ENCODE data around the gene CFAP65.

The CFAP65 gene

DNA sequence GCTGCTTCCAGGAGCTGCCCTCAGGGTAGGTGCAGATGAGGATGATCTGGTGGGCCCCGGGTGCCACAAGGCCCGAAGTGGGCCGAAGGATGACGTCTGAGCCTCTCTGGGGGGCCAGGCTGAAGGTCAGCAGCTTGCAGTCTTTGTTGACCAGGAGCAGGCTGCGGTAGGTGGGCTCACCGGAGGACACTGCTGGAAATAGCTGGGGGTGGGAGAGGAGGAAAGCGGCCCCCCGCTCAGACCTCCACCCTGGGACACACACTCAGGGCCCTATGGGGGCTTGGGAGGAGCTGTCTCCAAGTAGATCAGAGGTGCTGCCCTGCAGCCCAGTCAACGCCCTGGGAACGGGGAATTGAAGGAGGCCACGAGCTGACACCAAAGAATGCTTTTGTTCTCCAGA lies 17.3 kb downstream of the CFAP65 start:
- no peaks in the 10 kb centered on the region for H3K4me1 ChIP-seq (ENCODE audit: control insufficient read depth in 2 of 2, insufficient read depth in 2 of 2, low read length in 2 of 2)
- no peaks in the 10 kb centered on the region for H3K9me3 ChIP-seq (ENCODE audit: control insufficient read depth in 2 of 2, low read length in 2 of 2)
- H3K36me3 ChIP-seq (ENCODE audit: control insufficient read depth in 2 of 2, insufficient read depth in 2 of 2, low read length in 2 of 2), result no peaks in the 10 kb centered on the region
- H3K27me3 ChIP-seq (ENCODE audit: control insufficient read depth in 2 of 2, insufficient read depth in 2 of 2, low read length in 2 of 2), result no peaks in the 10 kb centered on the region
- no peak overlapping the region for H3K27ac ChIP-seq (ENCODE audit: low read depth in 2 of 2, low read length in 2 of 2)
- H3K4me3 ChIP-seq (ENCODE audit: low read length in 2 of 2), result no peak overlapping the region
- no peak overlapping the region for H3K9ac ChIP-seq (ENCODE audit: low read depth in 1 of 2, low read length in 2 of 2)

DNA sequence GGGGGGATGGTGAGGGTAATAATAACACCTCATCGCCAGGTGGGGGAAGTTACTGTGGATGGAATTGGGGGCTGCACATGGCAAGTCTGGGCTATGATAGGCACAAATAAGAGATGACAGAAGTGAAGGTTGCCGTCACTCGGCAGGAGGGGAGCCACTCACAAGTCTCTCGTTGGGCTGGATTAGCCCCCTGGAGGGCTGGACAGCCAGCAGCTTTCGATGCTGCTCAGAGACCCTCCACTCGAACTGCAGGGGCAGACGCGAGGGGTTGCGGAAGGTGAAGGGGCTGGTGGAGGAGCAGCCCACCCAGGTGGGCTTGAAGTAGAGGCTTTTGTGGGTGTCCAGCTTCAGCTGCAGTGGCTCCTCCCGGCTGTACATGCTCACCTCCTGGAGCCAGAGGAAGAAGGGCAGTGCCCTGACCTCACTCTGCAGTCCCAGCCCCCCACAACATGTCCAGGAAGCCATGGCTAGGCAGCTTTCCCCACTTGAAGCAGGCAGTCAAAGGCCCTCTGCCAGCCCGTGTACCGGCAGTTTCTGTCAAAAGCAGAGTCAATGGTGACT lies 18.2 kb downstream of the CFAP65 start:
- H3K27me3 ChIP-seq (ENCODE audit: control insufficient read depth in 2 of 2, insufficient read depth in 2 of 2, low read length in 2 of 2), result no peaks in the 10 kb centered on the region
- H3K27ac ChIP-seq (ENCODE audit: low read depth in 2 of 2, low read length in 2 of 2), result no peak overlapping the region
- H3K36me3 ChIP-seq (ENCODE audit: control insufficient read depth in 2 of 2, insufficient read depth in 2 of 2, low read length in 2 of 2), result no peaks in the 10 kb centered on the region
- no peaks in the 10 kb centered on the region for H3K4me1 ChIP-seq (ENCODE audit: control insufficient read depth in 2 of 2, insufficient read depth in 2 of 2, low read length in 2 of 2)
- no peaks in the 10 kb centered on the region for H3K9me3 ChIP-seq (ENCODE audit: control insufficient read depth in 2 of 2, low read length in 2 of 2)
- H3K9ac ChIP-seq (ENCODE audit: low read depth in 1 of 2, low read length in 2 of 2), result no peak overlapping the region
- no peak overlapping the region for H3K4me3 ChIP-seq (ENCODE audit: low read length in 2 of 2)

DNA sequence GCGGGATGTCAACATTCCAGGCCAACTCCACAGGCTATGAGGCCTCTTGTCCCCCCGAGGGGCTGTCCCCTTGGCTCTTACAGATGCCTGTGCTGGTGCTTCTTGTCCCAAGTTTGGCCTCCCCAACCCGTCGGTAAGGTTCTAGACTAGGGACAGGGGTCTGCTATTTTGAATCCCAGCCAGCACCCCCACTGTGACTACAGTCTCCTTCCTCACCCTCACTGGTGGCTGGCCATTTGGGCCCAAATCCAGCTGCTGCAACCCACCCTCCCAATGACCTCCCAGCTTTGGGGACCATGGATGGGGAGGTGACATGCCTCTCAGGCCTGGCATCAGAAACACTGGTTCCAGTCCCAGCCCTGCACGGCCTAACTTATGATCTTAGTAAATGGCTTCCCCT lies 18.7 kb downstream of the CFAP65 start:
- Histone ChIP-seq H3K36me3 (ENCODE audit: control insufficient read depth in 2 of 2, insufficient read depth in 2 of 2, low read length in 2 of 2) (no peaks in the 10 kb centered on the region), H3K9ac (ENCODE audit: low read depth in 1 of 2, low read length in 2 of 2) (no peak overlapping the region), H3K27me3 (ENCODE audit: control insufficient read depth in 2 of 2, insufficient read depth in 2 of 2, low read length in 2 of 2) (no peaks in the 10 kb centered on the region), H3K4me3 (ENCODE audit: low read length in 2 of 2) (no peak overlapping the region), H3K4me1 (ENCODE audit: control insufficient read depth in 2 of 2, insufficient read depth in 2 of 2, low read length in 2 of 2) (no peaks in the 10 kb centered on the region), H3K9me3 (ENCODE audit: control insufficient read depth in 2 of 2, low read length in 2 of 2) (no peaks in the 10 kb centered on the region), H3K27ac (ENCODE audit: low read depth in 2 of 2, low read length in 2 of 2) (no peak overlapping the region)

DNA sequence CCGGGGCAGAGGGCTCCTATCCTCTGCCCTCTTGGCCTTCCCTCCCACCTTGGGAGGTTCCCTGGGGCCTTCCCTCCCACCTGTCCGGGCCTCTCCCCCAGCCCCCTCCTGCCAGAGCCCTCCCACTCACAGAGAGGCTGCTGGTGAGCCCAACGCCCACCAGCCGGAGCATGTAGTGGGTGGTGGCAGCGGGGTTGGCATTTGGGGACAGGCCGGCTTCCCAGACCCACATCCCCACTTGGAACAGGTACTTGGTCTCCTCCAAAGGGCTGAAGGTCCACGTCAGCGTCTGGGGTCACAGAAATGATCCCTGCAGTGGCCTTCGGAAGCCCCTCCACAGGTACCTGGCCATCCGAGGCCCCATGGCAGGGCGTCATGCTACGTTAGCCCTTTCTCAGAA lies 19.3 kb downstream of the CFAP65 start:
- Histone ChIP-seq H3K9ac (ENCODE audit: low read depth in 1 of 2, low read length in 2 of 2) (no peak overlapping the region), H3K27me3 (ENCODE audit: control insufficient read depth in 2 of 2, insufficient read depth in 2 of 2, low read length in 2 of 2) (no peaks in the 10 kb centered on the region), H3K4me1 (ENCODE audit: control insufficient read depth in 2 of 2, insufficient read depth in 2 of 2, low read length in 2 of 2) (no peaks in the 10 kb centered on the region), H3K4me3 (ENCODE audit: low read length in 2 of 2) (no peak overlapping the region), H3K27ac (ENCODE audit: low read depth in 2 of 2, low read length in 2 of 2) (no peak overlapping the region), H3K36me3 (ENCODE audit: control insufficient read depth in 2 of 2, insufficient read depth in 2 of 2, low read length in 2 of 2) (no peaks in the 10 kb centered on the region), H3K9me3 (ENCODE audit: control insufficient read depth in 2 of 2, low read length in 2 of 2) (no peaks in the 10 kb centered on the region)

DNA sequence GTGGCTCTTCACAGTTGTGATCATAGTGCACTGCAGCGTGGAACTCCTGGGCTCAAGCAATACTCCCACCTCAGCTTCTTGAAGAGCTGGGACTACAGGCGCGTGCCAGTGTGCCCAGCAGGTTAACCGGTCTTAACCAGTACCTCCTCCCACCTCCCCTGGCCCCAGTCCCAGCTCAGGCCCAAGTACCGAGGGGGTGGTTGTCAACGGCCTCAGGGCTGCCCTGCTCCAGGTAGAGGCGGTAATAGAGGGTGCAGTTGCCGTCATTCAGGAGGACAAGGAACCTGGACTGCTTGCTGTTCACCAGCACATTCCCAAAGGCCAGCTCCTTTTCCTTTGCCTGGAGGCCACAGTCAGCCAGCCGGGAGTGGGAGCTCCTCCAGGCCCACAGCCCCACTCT lies 19.7 kb downstream of the CFAP65 start:
- Histone ChIP-seq H3K4me3 (ENCODE audit: low read length in 2 of 2) (no peak overlapping the region), H3K9me3 (ENCODE audit: control insufficient read depth in 2 of 2, low read length in 2 of 2) (no peaks in the 10 kb centered on the region), H3K27me3 (ENCODE audit: control insufficient read depth in 2 of 2, insufficient read depth in 2 of 2, low read length in 2 of 2) (no peaks in the 10 kb centered on the region), H3K4me1 (ENCODE audit: control insufficient read depth in 2 of 2, insufficient read depth in 2 of 2, low read length in 2 of 2) (no peaks in the 10 kb centered on the region), H3K36me3 (ENCODE audit: control insufficient read depth in 2 of 2, insufficient read depth in 2 of 2, low read length in 2 of 2) (no peaks in the 10 kb centered on the region), H3K27ac (ENCODE audit: low read depth in 2 of 2, low read length in 2 of 2) (no peak overlapping the region), H3K9ac (ENCODE audit: low read depth in 1 of 2, low read length in 2 of 2) (no peak overlapping the region)

DNA sequence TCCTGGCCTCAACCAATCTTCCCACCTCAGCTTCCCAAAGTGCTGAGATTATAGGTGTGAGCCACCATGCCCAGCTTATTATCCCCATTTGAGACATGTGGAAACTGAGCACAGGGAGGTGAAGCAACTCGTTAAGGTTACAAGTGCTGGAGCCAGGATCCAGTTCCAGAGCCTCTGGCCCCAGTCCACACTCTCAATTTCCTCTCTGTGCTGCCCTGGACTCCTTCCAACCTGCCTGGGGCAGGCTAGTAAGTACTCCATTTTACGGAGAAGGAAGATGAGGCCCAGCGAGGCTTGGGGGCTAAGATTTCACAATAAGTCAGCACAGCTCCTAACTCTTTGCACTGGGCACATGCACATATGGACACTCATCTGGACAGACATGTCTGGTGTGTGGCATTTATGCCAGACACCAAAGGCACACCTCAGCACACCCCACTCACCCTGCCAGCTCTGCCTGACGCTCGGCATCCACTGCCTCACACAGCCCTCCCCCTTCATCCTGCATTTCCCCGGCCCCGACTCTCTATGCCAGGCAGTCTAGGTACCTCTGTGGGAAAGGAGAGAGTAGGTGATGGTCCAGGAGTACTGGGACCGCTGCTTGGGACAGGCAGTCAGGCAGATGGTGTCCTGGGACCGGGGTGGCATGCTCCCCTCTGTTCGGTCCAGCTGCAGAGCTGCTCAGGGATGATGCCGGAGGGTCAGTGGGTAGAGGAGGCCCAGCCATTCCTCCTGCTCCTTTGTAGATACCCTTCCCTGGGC lies 20.5 kb downstream of the CFAP65 start:
- Histone ChIP-seq H3K27me3 (ENCODE audit: control insufficient read depth in 2 of 2, insufficient read depth in 2 of 2, low read length in 2 of 2) (no peaks in the 10 kb centered on the region), H3K4me1 (ENCODE audit: control insufficient read depth in 2 of 2, insufficient read depth in 2 of 2, low read length in 2 of 2) (no peaks in the 10 kb centered on the region), H3K36me3 (ENCODE audit: control insufficient read depth in 2 of 2, insufficient read depth in 2 of 2, low read length in 2 of 2) (no peaks in the 10 kb centered on the region), H3K9ac (ENCODE audit: low read depth in 1 of 2, low read length in 2 of 2) (no peak overlapping the region), H3K4me3 (ENCODE audit: low read length in 2 of 2) (no peak overlapping the region), H3K27ac (ENCODE audit: low read depth in 2 of 2, low read length in 2 of 2) (no peak overlapping the region), H3K9me3 (ENCODE audit: control insufficient read depth in 2 of 2, low read length in 2 of 2) (no peaks in the 10 kb centered on the region)

DNA sequence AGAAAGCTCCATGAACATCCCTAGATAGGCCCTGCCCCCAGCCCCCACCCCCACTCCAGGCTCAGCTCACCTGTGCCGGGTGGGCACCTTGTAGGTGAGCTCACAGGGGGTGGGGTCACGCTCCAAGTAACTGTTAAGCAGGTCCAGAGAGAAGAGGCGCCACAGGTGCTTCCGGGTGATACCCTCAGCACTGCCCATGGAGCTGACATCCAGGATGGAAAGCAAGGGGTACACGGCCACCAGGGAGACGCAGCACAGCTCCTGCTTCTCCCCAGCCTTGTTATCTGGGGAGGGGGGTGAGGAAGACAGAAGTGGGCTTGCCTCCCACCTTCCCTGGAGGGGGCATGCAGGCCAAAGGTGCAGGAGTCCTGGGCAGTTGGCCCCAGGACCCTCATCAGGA lies 21.9 kb downstream of the CFAP65 start:
- Histone ChIP-seq H3K27me3 (ENCODE audit: control insufficient read depth in 2 of 2, insufficient read depth in 2 of 2, low read length in 2 of 2) (no peaks in the 10 kb centered on the region), H3K4me3 (ENCODE audit: low read length in 2 of 2) (no peak overlapping the region), H3K36me3 (ENCODE audit: control insufficient read depth in 2 of 2, insufficient read depth in 2 of 2, low read length in 2 of 2) (no peaks in the 10 kb centered on the region), H3K4me1 (ENCODE audit: control insufficient read depth in 2 of 2, insufficient read depth in 2 of 2, low read length in 2 of 2) (no peaks in the 10 kb centered on the region), H3K9ac (ENCODE audit: low read depth in 1 of 2, low read length in 2 of 2) (no peak overlapping the region), H3K9me3 (ENCODE audit: control insufficient read depth in 2 of 2, low read length in 2 of 2) (no peaks in the 10 kb centered on the region), H3K27ac (ENCODE audit: low read depth in 2 of 2, low read length in 2 of 2) (no peak overlapping the region)

DNA sequence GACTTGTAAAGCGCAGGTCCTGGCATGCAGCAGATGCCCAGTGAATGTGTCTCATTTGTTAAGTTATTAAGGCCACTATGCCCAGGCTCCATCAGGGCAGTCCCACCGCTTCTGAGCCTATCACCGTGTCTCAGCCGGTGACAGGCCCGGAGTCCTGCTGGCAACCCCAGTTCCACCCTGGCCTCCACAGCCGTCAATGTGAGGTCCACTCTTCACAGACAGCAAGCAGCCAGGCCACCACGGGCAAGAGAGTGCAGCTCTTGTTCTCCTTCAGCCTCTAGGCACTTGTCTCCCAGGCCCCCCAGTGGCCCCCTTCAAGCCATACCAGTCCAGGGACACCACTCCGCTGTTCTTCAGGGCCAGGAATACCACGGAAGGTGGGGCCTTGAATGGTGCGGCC lies 22.6 kb downstream of the CFAP65 start:
- H3K4me3 ChIP-seq (ENCODE audit: low read length in 2 of 2), result no peak overlapping the region

DNA sequence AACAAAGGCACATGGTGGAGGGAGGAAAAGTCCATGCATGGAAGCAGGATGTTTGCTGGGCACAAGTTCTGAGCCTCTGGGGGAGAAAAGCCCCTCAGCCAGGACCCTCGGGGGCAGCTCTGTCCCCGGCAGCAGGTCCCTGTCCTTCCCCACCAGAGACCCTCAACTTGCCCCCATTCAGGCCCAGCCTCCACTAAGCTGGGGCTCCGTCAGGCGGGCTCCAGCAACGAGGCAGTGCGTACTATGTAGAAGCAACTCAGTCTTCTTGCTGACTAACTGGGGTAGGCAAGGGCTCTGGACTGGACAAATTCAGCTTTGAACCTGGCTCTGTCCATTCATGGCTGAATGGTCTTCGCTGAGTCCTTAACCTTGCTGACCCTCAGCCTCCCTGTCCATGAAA lies 23.0 kb downstream of the CFAP65 start:
- H3K4me1 ChIP-seq (ENCODE audit: control insufficient read depth in 2 of 2, insufficient read depth in 2 of 2, low read length in 2 of 2), result no peaks in the 10 kb centered on the region
- H3K9me3 ChIP-seq (ENCODE audit: control insufficient read depth in 2 of 2, low read length in 2 of 2), result no peaks in the 10 kb centered on the region
- no peaks in the 10 kb centered on the region for H3K36me3 ChIP-seq (ENCODE audit: control insufficient read depth in 2 of 2, insufficient read depth in 2 of 2, low read length in 2 of 2)
- no peaks in the 10 kb centered on the region for H3K27me3 ChIP-seq (ENCODE audit: control insufficient read depth in 2 of 2, insufficient read depth in 2 of 2, low read length in 2 of 2)
- no peak overlapping the region for H3K9ac ChIP-seq (ENCODE audit: low read depth in 1 of 2, low read length in 2 of 2)
- H3K4me3 ChIP-seq (ENCODE audit: low read length in 2 of 2), result no peak overlapping the region
- no peak overlapping the region for H3K27ac ChIP-seq (ENCODE audit: low read depth in 2 of 2, low read length in 2 of 2)

More for the DNA sequence above, 22.6 kb downstream of the CFAP65 start:
- no peak overlapping the region for H3K9ac ChIP-seq (ENCODE audit: low read depth in 1 of 2, low read length in 2 of 2)
- no peaks in the 10 kb centered on the region for H3K36me3 ChIP-seq (ENCODE audit: control insufficient read depth in 2 of 2, insufficient read depth in 2 of 2, low read length in 2 of 2)
- H3K27ac ChIP-seq (ENCODE audit: low read depth in 2 of 2, low read length in 2 of 2), result no peak overlapping the region
- H3K4me1 ChIP-seq (ENCODE audit: control insufficient read depth in 2 of 2, insufficient read depth in 2 of 2, low read length in 2 of 2), result no peaks in the 10 kb centered on the region
- H3K27me3 ChIP-seq (ENCODE audit: control insufficient read depth in 2 of 2, insufficient read depth in 2 of 2, low read length in 2 of 2), result no peaks in the 10 kb centered on the region
- H3K9me3 ChIP-seq (ENCODE audit: control insufficient read depth in 2 of 2, low read length in 2 of 2), result no peaks in the 10 kb centered on the region

DNA sequence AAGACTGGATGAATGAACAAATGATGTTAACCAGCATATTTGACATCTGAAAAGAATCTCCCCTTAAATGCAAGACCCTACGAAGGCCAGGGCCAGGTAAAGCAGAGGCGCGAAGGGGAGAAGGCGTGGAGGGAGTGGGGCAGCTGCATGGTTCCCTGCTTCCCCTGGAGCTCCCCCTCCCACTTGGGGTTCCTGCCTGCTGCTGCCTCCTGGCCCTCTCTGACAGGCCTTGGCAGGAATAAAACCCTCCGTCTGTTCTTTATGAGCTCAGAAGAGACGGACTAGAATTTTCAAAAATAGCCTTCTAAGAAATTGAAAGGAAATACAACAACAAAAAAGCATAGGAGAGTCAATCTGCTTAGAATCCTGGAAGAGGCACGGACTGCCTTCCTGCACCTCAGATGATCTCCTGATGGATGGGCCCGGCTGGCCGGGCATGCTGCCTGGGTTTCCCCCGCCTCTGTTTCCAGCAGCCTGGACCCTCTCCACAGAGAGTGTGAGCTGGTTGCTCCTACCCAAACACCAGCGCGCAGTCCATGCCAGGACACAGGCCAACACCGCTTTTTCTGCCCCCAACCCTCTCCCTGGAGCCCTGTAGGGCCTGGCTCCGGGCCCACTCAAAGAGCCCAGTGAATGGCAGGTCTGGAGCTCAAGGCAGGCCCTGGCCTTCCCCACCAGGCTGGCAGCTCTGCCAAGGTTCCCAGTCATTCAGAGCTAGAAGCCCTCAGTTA lies 23.9 kb downstream of the CFAP65 start:
- Histone ChIP-seq H3K9ac (ENCODE audit: low read depth in 1 of 2, low read length in 2 of 2) (no peak overlapping the region), H3K36me3 (ENCODE audit: control insufficient read depth in 2 of 2, insufficient read depth in 2 of 2, low read length in 2 of 2) (no peaks in the 10 kb centered on the region), H3K27me3 (ENCODE audit: control insufficient read depth in 2 of 2, insufficient read depth in 2 of 2, low read length in 2 of 2) (no peaks in the 10 kb centered on the region), H3K4me1 (ENCODE audit: control insufficient read depth in 2 of 2, insufficient read depth in 2 of 2, low read length in 2 of 2) (no peaks in the 10 kb centered on the region), H3K4me3 (ENCODE audit: low read length in 2 of 2) (no peak overlapping the region), H3K27ac (ENCODE audit: low read depth in 2 of 2, low read length in 2 of 2) (no peak overlapping the region), H3K9me3 (ENCODE audit: control insufficient read depth in 2 of 2, low read length in 2 of 2) (no peaks in the 10 kb centered on the region)

Data from mucosa of rectum (tissue), 2 donors.